ENCODE measurements around the gene KIF21A.

The KIF21A gene

DNA sequence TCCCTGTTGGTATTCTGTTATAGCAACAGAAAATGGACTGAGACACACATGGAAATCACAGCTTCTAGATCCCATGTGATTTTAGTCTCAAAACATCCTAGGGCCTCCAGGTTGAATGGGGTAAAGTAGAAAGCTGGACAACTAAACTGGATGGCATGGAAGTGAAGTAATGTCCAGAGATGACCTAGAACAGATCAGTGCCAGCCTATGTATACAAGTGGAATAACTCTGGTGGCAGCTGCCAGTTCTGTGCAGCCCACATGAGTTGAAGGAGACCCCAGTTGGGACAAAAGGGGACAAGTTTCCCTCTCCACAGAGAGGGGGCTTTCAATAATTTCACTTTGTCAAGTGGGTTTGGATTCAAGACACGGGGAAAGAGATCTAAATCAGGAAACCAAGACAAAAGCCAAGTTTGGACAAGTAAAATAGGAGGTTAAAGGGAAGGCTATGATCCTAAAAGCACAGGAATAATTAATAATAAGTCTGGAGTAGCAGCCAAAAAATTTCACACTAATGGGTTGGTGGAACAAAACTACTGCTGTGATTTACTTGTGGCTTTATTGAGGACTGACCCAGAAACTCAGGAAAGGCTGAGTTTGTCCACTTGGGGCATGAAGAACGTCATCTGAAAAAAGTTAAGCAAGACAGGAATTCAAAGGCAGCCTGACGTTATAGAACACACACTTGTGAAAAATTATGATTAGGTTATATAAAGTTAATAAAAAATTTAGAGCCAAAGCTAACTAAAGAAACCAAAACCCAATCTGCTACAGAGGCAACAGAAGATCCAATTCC, 11.7 kb downstream of the KIF21A start:
- no peak for DNase-seq (ENCODE audit: low read depth)

DNA sequence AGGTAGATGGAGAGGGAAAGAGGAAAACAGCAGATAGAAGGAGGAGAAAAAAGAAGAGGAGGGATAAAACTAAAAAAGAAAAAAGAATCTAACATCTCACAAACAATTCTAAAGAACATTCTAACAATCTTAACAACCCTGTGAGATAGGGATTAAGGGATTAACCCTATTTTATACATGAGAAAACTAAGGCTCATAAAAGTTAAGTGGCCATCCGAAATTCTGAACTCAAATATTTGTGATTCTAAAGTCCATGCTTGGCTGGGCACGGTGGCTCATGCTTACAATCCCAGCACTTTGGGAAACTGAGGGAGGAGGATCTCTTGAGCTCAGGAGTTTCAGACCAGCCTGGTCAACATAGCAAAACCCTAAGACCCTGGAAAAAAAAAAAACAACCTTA, 13.1 kb downstream of the KIF21A start:
- DNase-seq (ENCODE audit: low read depth) = no peak

DNA sequence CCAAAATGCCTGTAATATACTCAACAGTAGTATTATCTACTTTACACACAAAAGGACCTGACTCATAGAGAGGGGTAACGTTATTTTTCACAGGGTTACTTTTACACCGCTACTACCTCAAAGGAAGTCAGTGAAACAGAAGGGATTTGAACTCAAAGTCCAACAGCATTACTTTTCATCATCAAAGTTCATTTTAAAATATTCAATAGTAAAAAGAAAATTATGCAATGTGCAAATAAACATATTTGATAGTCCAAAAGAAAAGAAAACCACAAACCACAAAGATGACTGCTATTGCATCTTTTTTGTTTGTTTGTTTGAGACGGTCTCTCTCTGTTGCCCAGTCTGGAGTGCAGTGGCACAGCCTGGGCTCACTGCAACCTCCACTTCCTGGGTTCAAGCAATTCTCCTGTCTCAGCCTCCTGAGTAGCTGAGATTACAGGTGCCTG, 15.5 kb downstream of the KIF21A start:
- DNase-seq (ENCODE audit: low read depth) = no peak

DNA sequence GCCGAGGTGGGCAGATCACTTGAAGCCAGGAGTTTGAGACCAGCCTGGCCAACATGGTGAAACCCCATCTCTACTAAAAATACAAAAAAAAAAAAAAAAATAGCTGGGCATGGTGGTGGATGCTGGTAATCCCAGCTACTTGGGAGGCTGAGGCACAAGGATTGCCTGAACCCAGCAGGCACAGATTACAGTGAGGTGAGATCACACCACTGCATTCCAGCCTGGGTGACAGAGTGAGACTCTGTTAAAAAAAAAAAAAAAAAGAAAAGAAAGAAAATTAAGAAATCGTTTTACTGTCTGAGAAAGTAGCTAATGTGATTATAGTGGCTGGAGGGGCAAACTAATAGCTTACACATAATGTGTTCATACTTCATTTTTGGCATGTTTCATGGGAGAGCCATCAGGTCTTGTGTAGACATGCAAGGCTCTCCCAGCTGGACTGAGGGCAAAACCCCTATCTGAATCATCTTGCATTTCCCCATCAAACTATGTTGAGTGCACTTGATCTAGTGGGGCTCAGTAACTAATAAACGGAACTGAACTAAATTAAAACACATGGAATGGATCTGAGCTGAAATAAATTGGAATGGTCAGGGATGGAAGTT, 16.2 kb downstream of the KIF21A start:
- DNase-seq (ENCODE audit: low read depth) = peak; percentile 35

DNA sequence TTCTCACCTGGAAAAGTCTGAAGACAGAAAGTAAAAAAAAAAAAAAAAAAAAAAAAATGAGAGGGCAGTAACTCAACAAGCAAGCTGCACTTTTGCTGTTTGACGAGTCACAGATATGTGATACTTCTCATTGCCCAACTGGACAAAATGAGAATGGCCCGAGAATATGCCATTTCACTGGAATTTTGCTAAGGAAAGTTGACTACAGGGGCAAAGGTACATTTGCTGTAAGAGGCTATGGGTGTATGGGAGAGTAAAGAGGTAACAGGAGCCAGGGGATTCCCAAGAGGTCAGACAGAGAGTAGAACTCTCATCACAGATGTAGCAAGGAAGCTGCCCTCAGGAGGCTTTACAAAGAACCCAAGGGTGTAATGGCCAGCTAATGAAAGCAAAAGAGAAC, 22.9 kb downstream of the KIF21A start:
- DNase-seq (ENCODE audit: low read depth) = no peak

DNA sequence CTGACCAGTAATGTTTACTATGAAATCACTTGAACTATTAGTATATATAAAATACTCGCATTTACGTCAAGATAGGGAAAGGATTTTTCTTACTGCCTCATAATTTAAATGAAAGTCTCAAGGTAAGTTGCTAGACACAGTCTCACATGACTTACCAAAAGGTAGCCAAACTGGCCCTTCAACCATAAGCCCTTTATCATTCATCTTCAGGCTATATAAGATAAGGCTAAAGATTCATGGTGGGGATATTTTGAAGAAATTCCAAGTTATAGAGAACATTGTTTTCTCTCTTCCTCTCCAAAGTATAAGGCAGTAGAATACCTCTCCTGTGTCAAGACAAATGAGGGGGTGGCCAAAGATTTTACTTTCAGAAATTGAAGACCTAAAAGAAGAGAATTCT, 23.4 kb downstream of the KIF21A start:
- DNase-seq (ENCODE audit: low read depth) = no peak

DNA sequence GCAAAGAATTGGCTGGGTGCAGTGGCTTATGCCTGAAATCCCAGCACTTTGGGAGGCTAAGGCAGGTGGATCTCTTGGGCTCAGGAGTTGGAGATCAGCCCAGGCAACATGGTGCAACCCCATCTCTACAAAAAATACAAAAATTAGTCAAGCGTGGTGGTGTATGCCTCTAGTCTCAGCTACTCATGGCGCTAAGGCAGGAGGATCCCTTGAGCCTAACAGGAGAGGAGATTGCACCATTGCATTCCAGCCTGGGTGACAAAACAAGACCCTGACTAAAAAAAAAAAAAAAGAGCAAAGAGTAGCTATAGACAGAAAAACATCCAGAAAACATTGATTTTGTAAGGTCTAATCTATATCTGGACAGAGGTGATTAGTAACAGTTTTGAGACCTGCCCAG, 25.0 kb downstream of the KIF21A start:
- no peak for DNase-seq (ENCODE audit: low read depth)

DNA sequence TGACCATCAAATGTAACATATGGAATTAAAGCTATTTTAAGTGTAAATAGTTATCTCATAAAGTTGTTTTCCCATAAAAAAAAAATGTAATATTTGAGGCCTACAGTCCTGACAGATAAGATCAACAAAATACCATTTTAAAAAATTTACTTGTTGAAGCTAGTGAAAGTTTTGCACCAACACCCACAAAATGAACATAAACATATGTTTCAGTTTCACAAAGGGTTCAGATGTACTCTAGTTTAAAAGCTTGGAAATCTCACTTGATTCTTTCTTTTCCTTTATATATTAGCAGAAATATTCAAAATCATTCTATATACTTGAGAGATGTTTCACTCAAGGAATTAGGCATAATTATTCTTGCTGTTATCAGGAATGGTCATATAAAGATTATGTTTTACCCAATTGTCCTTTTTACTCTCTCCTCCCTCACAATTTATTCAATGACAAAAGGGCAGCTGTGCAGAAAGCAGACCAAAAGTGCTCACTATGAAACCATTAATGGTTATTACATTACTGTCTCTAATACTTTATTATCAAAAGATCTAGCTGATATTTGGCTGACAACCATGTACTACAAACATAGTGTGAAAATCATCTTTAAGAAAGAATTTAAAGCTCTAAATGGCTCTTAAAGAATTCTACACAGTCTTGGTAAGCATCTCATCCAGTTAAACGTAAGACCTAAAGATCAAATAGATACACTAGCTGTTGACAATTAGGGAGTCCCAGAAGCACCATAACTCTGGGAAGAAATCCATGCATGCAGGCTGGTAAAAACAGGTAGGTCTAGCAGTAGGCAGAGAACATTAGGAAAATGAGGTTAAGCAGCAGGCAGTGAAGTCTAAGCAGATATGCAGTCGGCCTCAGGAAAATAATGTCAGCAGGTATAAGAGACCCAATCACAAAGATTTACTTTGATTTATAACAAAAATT, 28.8 kb downstream of the KIF21A start:
- no peak for DNase-seq (ENCODE audit: low read depth)

DNA sequence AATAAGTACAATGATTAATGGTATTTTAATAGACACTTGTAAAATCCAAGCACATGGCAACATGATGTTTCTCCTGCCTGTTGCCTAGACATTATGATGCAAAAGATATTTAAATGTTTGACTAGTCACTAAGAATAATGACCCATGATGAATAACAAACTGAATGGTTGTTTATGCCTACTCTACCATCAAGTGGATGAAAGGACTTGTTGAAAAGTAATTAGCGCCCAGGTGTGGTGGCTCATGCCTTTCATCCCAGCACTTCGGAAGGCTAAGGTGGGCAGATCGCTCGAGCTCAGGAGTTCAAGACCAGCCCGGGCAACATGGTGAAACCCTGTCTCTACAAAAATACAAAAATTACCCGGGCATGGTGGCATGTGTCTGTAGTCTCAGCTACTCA, 30.7 kb downstream of the KIF21A start:
- no peak for DNase-seq (ENCODE audit: low read depth)

DNA sequence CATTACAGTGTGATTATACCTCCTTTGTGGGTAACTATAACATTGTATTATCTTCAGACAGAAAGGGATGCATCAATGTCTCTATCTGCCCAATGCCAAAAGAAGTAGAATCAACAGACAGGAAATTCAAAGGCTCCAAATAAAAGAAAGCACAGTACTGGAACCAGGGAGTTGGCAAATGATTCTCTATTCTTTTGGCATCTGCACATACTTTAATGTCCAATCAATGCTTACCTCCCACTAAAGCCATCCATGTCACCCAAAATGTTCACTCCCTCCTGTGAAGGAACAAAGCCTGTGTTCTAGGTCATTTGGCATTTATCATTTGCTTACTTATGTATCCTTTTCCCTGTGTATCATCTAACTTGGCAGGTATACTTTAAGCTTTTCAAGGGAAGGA, 36.7 kb downstream of the KIF21A start:
- no peak for DNase-seq (ENCODE audit: low read depth)

DNA sequence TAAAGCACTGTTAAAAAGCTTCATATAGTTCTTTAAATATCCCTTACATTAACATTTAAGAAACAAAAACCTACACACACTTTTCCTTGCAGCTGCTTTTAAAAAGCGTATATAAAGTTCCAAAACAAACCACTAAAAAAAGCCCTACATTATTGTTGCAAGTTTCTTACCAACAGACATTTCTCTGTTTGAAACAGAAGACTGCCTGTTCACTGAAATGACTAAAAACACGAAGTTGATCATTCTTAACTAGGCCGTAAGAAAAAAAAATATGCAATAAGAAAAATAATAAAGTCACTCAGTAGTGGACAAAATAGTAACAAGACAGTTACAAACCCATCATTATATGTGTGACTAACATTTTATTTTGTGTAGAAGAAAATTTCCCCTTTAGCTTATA, 37.3 kb downstream of the KIF21A start:
- DNase-seq (ENCODE audit: low read depth) = no peak

DNA sequence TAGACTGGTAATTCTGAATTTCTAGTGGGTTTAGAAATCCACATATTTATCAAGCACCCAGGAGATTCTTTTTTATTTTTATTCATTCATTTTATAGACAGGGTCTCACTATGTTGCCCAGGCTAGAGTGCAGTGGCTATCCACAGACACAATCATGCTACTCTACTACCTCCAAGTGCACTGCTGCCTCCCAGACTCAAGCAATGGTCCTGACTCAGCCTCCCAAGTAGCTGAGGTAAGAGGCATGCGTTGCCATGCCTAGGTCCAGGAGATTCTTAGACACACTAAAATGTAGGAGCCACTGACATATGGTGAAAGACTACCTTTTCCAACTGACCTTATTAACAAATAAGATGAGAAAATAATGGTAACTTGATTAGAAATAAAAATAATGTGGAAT, 38.9 kb downstream of the KIF21A start:
- no peak for DNase-seq (ENCODE audit: low read depth)

DNA sequence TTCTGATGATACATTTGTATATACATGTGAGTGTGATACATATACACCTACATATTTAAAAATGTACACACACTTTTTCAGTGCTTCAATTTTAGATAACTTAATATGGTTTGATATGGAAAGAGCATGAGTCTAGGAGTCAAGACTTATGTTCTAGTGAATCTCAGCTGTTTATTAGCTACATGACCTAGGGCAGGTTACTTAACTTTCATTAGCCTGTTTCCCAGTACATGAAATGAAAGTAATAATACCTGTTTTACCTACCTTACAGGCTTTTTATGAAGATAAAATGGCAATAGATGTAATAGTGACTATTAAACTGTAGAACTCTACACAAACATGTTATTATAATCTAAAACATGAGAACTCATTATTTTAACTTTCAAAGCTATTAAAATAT, 39.5 kb downstream of the KIF21A start:
- no peak for DNase-seq (ENCODE audit: low read depth)

DNA sequence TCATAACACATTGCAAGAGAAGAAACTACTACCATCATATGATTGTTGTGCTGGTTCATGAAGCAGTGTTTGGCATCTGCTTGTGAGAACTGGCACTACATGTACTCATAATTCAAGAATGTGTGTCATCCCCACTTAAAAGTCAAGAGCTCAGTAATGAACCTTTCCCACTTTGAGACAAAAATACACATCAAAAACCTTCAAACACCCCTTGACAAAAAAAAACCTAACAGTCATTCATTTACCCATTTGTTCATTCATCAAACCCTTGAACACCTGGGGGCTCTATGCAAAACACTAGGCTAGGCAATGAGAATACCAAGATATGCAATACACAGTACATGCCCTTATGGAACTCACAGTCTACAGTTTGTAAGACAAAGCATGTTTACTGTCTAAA, 40.0 kb downstream of the KIF21A start:
- DNase-seq (ENCODE audit: low read depth) = no peak

DNA sequence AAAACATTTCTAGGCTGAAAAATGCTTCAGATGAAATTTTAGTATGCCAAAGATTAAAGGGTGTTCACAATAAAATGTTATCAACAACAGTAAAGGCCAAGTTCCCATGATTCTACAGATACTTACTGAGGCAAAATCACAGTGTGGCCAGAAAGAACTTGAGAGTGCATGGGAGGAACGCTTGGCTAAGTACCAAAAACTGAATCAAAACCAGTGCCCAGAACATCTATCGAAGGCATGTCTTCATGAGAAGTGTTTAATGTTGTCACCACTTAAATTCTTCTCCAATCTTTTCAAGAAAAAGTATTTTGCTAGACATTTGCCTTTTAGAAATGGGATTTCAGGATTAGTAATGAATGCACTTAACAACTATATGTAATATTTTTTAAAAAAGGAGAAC, 41.5 kb downstream of the KIF21A start:
- no peak for DNase-seq (ENCODE audit: low read depth)

DNA sequence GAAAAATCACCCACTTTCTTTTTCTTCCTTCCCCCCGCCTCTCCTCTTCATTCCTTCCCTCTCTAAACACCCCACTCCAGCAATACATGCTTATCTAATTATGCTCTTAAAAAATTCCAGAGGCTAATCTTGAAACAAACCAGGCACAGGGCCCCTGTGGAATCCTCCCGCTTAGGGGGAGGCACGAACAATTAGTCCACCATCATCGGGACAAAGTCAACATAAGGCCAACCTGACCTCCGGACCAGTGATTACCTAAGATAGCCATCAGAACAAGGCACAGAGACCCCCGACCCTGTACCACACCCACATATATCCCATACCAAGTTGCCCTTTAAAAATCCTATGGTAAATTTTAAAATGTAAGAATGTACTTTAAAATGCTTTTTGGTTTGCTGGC, 47.1 kb downstream of the KIF21A start:
- no peak for DNase-seq (ENCODE audit: low read depth)

DNA sequence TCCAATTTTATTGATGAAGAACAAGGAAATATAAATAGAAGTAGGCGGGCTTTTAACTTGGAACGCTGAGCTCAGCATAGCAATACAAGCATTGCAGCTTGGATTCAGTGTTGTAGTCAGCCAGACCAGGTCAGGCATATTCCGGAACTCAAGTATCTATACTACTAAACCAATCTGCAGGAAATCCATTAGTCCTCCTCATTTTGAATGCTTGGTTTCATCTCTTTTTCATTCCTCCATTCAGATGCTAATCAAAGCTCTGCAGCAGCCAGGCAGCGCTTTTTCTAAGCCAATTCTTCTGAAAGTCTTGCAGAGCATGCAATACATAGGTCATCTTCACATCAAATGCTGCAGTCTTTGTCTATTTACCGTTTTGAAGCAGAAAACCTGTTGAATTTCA, 49.0 kb downstream of the KIF21A start:
- no peak for DNase-seq (ENCODE audit: low read depth)

DNA sequence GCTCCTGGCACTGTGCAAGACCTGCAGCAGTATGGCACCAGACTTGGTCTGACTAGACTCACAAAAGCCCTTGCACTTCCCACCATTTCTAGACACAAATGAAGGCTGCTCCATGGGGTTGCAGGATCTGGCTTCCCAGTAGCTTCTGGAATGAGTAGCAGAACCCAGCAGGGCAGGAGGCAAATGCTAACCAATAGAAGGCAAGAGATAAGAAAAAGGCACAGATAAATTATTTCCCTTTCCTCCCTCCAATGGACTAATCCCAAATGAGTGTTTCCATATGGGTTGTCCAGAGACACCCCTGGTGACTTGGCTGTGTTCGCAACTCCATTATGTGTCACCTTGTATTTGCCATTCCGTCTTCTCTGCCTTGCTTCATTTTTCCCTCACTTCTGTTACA, 49.7 kb downstream of the KIF21A start:
- DNase-seq (ENCODE audit: low read depth) = no peak

DNA sequence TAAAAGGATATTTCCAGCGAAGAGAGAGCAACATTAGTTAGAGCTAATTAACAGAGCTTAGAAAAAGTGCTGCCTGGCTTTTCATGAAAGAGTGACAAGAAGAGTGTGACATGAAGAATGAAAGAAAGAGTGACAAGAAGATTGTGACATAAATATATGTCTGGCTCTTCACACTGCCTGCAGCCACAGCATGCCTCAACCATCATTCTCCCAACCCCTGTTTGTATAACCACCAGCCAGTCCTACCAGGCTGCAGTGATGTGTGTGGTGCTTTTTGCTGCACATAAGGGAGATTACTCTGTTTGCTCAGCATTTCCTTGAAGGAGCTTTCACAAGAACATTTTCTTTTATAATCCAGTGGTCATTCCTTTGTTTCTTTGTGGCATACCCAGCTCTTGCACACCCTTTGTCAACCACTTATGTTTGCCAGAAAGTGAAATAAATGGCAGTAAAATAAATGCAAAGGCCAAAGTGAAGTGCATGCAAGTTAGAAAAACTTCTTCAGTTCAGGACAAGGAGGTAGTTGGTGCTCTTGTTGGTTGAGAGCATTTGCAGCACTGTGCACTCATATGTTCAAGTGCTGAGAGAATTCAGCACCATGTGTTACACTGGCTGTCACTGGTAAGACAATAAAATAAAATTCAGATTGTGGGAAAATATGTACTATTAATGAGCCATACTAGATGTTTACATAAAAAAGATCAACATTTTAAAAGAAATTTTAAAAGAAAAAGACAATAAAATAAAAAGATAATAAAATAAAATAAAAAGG, 50.6 kb downstream of the KIF21A start:
- DNase-seq (ENCODE audit: low read depth) = no peak

DNA sequence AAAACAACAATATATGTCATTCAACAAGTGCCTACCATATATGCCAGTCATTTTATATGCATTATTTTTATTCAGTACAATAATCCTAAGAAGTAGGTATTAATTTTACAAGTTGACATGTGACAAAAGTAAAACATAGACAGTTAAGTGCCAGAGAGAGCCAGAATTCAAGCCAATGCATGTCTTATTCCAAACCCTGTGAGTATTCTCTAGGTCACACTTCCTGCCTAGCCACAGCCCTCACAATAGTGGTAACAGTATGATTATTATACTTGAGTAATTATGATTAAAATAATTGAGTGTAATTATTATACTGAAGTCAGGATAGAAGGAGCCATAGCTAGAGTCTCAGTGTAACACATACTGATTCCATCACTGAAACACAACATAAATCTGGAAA, 52.2 kb downstream of the KIF21A start:
- no peak for DNase-seq (ENCODE audit: low read depth)

DNA sequence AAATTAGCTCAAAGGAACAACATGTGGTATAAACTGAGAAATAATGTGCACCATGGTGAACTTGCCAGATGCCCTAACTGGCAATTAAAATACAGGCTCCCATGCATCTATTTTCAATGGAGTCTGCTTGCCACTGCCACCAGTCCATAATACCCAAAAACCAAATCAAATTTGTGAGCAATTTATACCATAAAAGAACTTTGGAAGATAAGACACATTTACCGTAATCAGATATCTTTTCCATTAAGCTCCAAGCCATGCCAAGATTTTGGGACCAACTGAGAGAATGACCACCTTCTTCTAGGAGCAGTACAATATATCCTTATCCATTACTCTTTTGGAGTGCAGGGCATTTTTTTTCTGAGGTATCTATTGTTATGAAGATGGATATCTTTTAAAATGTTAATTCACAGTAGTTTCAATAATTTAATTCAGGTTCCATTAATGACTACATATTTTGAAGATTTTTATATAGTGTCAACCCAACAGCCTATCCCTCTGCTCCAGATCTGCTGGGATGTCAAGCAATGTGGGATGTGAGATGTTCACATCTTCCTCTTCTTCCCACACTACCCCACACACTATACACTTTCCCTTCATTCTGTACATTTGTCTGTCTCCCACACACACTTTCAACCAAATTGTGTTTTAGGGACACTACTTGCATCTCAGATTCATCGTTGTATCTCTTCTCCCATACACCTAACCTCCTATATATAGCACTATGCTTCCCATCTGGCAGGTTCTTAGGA, 53.3 kb downstream of the KIF21A start:
- no peak for DNase-seq (ENCODE audit: low read depth)
